HK-2 (cell line): Measurements from ENCODE around the gene CERS6.

Experiments used
- DNase-seq: peaks from one replicate; pipeline ENCODE4 v3.0.0-alpha.2; 2018; ENCODE audit not compliant: unreplicated experiment

Gene CERS6

GRCh38 chr2:168671932-168672331, 215.9 kb downstream of the CERS6 start:
- no peak for DNase-seq

- DNase-seq: no peak
Measured at GRCh38 chr2:168673265-168674189, 217.5 kb downstream of the CERS6 start.

GRCh38 chr2:168678153-168678853, 222.2 kb downstream of the CERS6 start:
- no peak for DNase-seq

GRCh38 chr2:168679081-168679480, 223.0 kb downstream of the CERS6 start:
- DNase-seq: no peak

- DNase-seq: no peak
Measured at GRCh38 chr2:168679741-168680310, 223.8 kb downstream of the CERS6 start.

- no peak for DNase-seq
Measured at GRCh38 chr2:168683996-168684395, 227.9 kb downstream of the CERS6 start.

- no peak for DNase-seq
Measured at GRCh38 chr2:168684921-168685599, 229.0 kb downstream of the CERS6 start.

GRCh38 chr2:168685600-168686451, 229.8 kb downstream of the CERS6 start:
- no peak for DNase-seq

- DNase-seq: no peak
Measured at GRCh38 chr2:168686452-168687191, 230.6 kb downstream of the CERS6 start.

GRCh38 chr2:168687314-168687713, 231.2 kb downstream of the CERS6 start:
- no peak for DNase-seq

GRCh38 chr2:168690381-168690885, 234.4 kb downstream of the CERS6 start:
- no peak for DNase-seq

- DNase-seq: no peak
Measured at GRCh38 chr2:168691221-168691620, 235.1 kb downstream of the CERS6 start.

GRCh38 chr2:168692132-168692744, 236.2 kb downstream of the CERS6 start:
- DNase-seq: no peak

GRCh38 chr2:168694173-168694572, 238.1 kb downstream of the CERS6 start:
- DNase-seq: no peak

- no peak for DNase-seq
Measured at GRCh38 chr2:168694866-168695265, 238.8 kb downstream of the CERS6 start.

GRCh38 chr2:168697668-168698121, 241.6 kb downstream of the CERS6 start:
- DNase-seq: peak; percentile 3

GRCh38 chr2:168698969-168699368, 242.9 kb downstream of the CERS6 start:
- DNase-seq: no peak

- no peak for DNase-seq
Measured at GRCh38 chr2:168699844-168700417, 243.9 kb downstream of the CERS6 start.

GRCh38 chr2:168700615-168701245, 244.7 kb downstream of the CERS6 start:
- no peak for DNase-seq
